GM12878 (cell line): ENCODE data around the gene PRKCG. TPM values are rescaled to one million over a fixed set of nuclear protein-coding genes. Genes with fewer than 3 reads are reported as not detected.

Experiments
- ATAC-seq: fragments of 200-7000 bp; cut with Tn5 transposase; 3 replicates; pipeline ENCODE4 v1.9.1; 2020; ENCODE audit warnings: mild to moderate bottlenecking, moderate library complexity
- BruUV-seq: library from RNA; stranded (reverse); fragments of 400-500 nt; replicated peaks from 2 replicates; lab custom pipeline; 2021; lab: Mats Ljungman, UMichigan
- CTCF ChIA-PET: fragments of 300-600 bp; sonication (Branson Sonifier 250); formaldehyde crosslinking; extraction: SDS; loops from one replicate; lab custom pipeline; 2021; ENCODE audit warnings: inconsistent platforms; lab: Yijun Ruan, JAX
- POLR2A ChIA-PET: fragments of 350-600 bp; formaldehyde crosslinking; extraction: SDS; loops from one replicate; lab custom pipeline; 2021; ENCODE audit warnings: inconsistent platforms; lab: Charles Lee
- RAD21 ChIA-PET: fragments of 300-600 bp; sonication (Branson Sonifier 250); formaldehyde crosslinking; loops from one replicate; lab custom pipeline; 2023; ENCODE audit warnings: antibody characterized with exemption; ENCODE audit not compliant: unreplicated experiment; lab: Charles Lee
- SMC1A ChIA-PET: fragments of 300-600 bp; sonication (Branson Sonifier 250); formaldehyde crosslinking; loops from one replicate; lab custom pipeline; 2023; ENCODE audit not compliant: unreplicated experiment, uncharacterized antibody; lab: Charles Lee
- DNase-seq: peaks from one replicate; pipeline ENCODE4 v3.0.0-alpha.2; 2011; ENCODE audit warnings: low read depth, low spot score
- FAIRE-seq: peaks from 3 replicates; lab custom pipeline; 2011; peaks lifted over from hg19 to GRCh38; lab: Jason Lieb, UNC
- H2AFZ ChIP-seq: 2 replicates; pipeline ENCODE4 v1.6.0; 2011; ENCODE audit warnings: low read depth, low read length, control low read depth; ENCODE audit not compliant: control insufficient read depth
- H3K27ac ChIP-seq: 2 replicates; pipeline ENCODE4 v1.5.1; 2011; ENCODE audit warnings: control low read depth; ENCODE audit not compliant: control insufficient read depth, insufficient read depth
- H3K27me3 ChIP-seq, 2 experiments: replicated peaks in 1 of 2; 2 replicates each; pipeline versions ENCODE4 v1.6.0 to v1.6.1; 2011; ENCODE audit warnings: low read length in 1 of 2; ENCODE audit not compliant: control insufficient read depth in 2 of 2, insufficient read depth in 2 of 2
- H3K36me3 ChIP-seq, 2 experiments: 2 replicates each; pipeline ENCODE4 v1.5.1; 2011; ENCODE audit warnings: low read length in 1 of 2; ENCODE audit not compliant: control insufficient read depth in 2 of 2, insufficient read depth in 2 of 2
- H3K4me1 ChIP-seq: 2 replicates; pipeline ENCODE4 v1.6.1; 2011; ENCODE audit warnings: mild to moderate bottlenecking, low read length, moderate library complexity, mixed read lengths; ENCODE audit not compliant: control insufficient read depth, insufficient read depth
- H3K4me2 ChIP-seq: 2 replicates; pipeline ENCODE4 v1.6.0; 2011; ENCODE audit warnings: control low read depth; ENCODE audit not compliant: control insufficient read depth, insufficient read depth
- H3K4me3 ChIP-seq: fragments of 200-600 bp; sonication (generic); 2 replicates; pipeline ENCODE4 v1.5.1; 2016
- H3K79me2 ChIP-seq: 2 replicates; pipeline ENCODE4 v1.6.0; 2011; ENCODE audit warnings: low read length; ENCODE audit not compliant: control insufficient read depth, insufficient read depth
- H3K9ac ChIP-seq: 2 replicates; pipeline ENCODE4 v1.8.0; 2011; ENCODE audit warnings: low read length, control low read depth, mixed read lengths; ENCODE audit not compliant: control insufficient read depth, insufficient read depth
- H3K9me3 ChIP-seq: replicated peaks from 3 replicates; pipeline ENCODE4 v1.5.1; 2011; ENCODE audit warnings: mild to moderate bottlenecking, low read length; ENCODE audit not compliant: control insufficient read depth, insufficient read depth
- H4K20me1 ChIP-seq: 2 replicates; pipeline ENCODE4 v1.6.0; 2011; ENCODE audit not compliant: control insufficient read depth, insufficient read depth
- ATF7 ChIP-seq: fragments of 450-650 bp; IDR thresholded peaks from 2 replicates; pipeline ENCODE4 v1.6.1; 2016; ENCODE audit warnings: low read depth, mild to moderate bottlenecking
- CBX3 ChIP-seq: fragments of 200-600 bp; sonication (generic); IDR thresholded peaks from 2 replicates; pipeline ENCODE4 v1.6.1; 2016; ENCODE audit warnings: low read depth, borderline replicate concordance
- CTCF ChIP-seq, 3 experiments: IDR thresholded peaks in 2 of 3; conservative IDR thresholded peaks in 1 of 3; 2 replicates each; pipeline ENCODE4 v1.5.1; 2011; ENCODE audit warnings: low read depth in 3 of 3, low read length in 3 of 3, mild to moderate bottlenecking in 3 of 3, control low read depth in 2 of 3, moderate library complexity in 2 of 3, inconsistent platforms in 1 of 3, mixed read lengths in 1 of 3; ENCODE audit not compliant: control insufficient read depth in 2 of 3, insufficient read depth in 1 of 3; ENCODE audit errors: extremely low read depth in 1 of 3
- EED ChIP-seq: sonication (generic); IDR thresholded peaks from 2 replicates; pipeline ENCODE4 v1.6.1; 2016; ENCODE audit warnings: antibody characterized with exemption, low read depth
- ELK1 ChIP-seq: IDR thresholded peaks from 2 replicates; pipeline ENCODE4 v1.6.1; 2012; ENCODE audit warnings: low read depth, low read length, improper control_type of control experiment
- KLF5 ChIP-seq: fragments of 450-650 bp; IDR thresholded peaks from 2 replicates; pipeline ENCODE4 v1.6.1; 2014; ENCODE audit warnings: mild to moderate bottlenecking; ENCODE audit not compliant: partially characterized antibody
- MTA2 ChIP-seq: fragments of 450-650 bp; IDR thresholded peaks from 2 replicates; pipeline ENCODE4 v1.6.1; 2016; ENCODE audit warnings: low read depth, mild to moderate bottlenecking, moderate library complexity
- NFIC ChIP-seq: IDR thresholded peaks from 2 replicates; pipeline ENCODE4 v1.6.1; 2012; ENCODE audit warnings: low read depth, mild to moderate bottlenecking, inconsistent platforms, low read length, moderate library complexity
- PAX5 ChIP-seq: IDR thresholded peaks from 2 replicates; pipeline ENCODE4 v1.6.1; 2011; ENCODE audit warnings: low read depth, low read length, borderline replicate concordance
- PAX8 ChIP-seq: fragments of 450-650 bp; IDR thresholded peaks from 2 replicates; pipeline ENCODE4 v1.6.1; 2017; ENCODE audit warnings: mild to moderate bottlenecking, moderate library complexity
- POLR2AphosphoS2 ChIP-seq: IDR thresholded peaks from 2 replicates; pipeline ENCODE4 v1.6.1; 2011; ENCODE audit warnings: low read depth, mild to moderate bottlenecking, low read length, improper control_type of control experiment, moderate library complexity
- TCF12 ChIP-seq: IDR thresholded peaks from 2 replicates; pipeline ENCODE4 v1.6.1; 2011; ENCODE audit warnings: low read depth, mild to moderate bottlenecking, low read length
- ZSCAN29 ChIP-seq: fragments of 450-650 bp; IDR thresholded peaks from 2 replicates; pipeline ENCODE4 v1.6.1; 2017; ENCODE audit warnings: mild to moderate bottlenecking, moderate library complexity
- WGBS: methylation state at CpG from one replicate; pipeline ENCODE4 v1.1.6; 2016; ENCODE audit warnings: low lambda C conversion rate; ENCODE audit not compliant: insufficient replicate concordance, insufficient coverage; ENCODE audit errors: missing lambda C conversion rate; 5-methylcytosine and 5-hydroxymethylcytosine counted together
- in situ Hi-C: fragments of 300-500 bp; cut with MboI; formaldehyde crosslinking; loops from 9 replicates; pipeline ENCODE4 v1.14.3; 2018; ENCODE audit warnings: mixed read lengths
- intact Hi-C: fragments of 100-400 bp; cut with micrococcal nuclease; formaldehyde crosslinking; loops from one replicate; pipeline ENCODE4 v1.14.2; 2022; ENCODE audit not compliant: unreplicated experiment
- polyA plus RNA-seq, 11 experiments: library from polyadenylated mRNA; depleted of rRNA in 4 of 11; unstranded in 6 of 11; stranded (reverse) in 5 of 11; fragments of >200 nt; fragmentation: Nextera tagmentation in 4 of 11; fragmentation: Illumina TruSeq in 1 of 11; extraction: Ambion mirVana in 4 of 11; extraction: Trizol in 1 of 11; gene quantifications; 1 replicate in 1 of 11; 2 replicates in 10 of 11; pipeline versions ENCODE4 v1.2.1 to v1.2.3, GENCODE V29; 2011 to 2016; ENCODE audit warnings: inconsistent platforms in 2 of 11, missing spikeins in 2 of 11, low read depth in 1 of 11
- total RNA-seq, 4 experiments: library from RNA; depleted of rRNA in 3 of 4; stranded (reverse); fragments of >200 nt in 3 of 4; fragmentation: Illumina TruSeq in 1 of 4; extraction: Trizol in 1 of 4; gene quantifications; 2 replicates each; pipeline versions ENCODE4 v1.2.1 to v1.2.3, GENCODE V29; 2013 to 2021

PRKCG gene
- total and polyA plus RNA-seq, 10 of the 15 experiments (the other 5 are each of a cell fraction or from before 2014, with no cell fraction given) = not detected

- Histone ChIP-seq H3K4me2 (no peak overlapping the region), H3K4me1 (no peaks in the 10 kb centered on the region), H3K4me3 (no peak overlapping the region), H3K9me3 (no peaks in the 10 kb centered on the region), H3K36me3 (no peaks in the 10 kb centered on the region), H3K27ac (no peak overlapping the region), H3K27me3 (no peaks in the 10 kb centered on the region), H3K9ac (no peak overlapping the region), H4K20me1 (no peaks in the 10 kb centered on the region), H3K79me2 (no peaks in the 10 kb centered on the region), H2AFZ (no peak overlapping the region)
- ChIA-PET CTCF (no interaction called here), POLR2A (no interaction called here), SMC1A (no interaction called here), RAD21 (no interaction called here)
- 32% methylated on average over 11 of the region's 11 CpGs for WGBS
- TF ChIP-seq ATF7 (no peak), PAX8 (no peak), PAX5 (no peak), ZSCAN29 (no peak), CBX3 (no peak), EED (no peak), CTCF (IDR thresholded peaks at IDR 0.05 in 2 of 3, conservative IDR thresholded peaks at IDR 0.05 in 1 of 3; ENCODE audit: control insufficient read depth in 2 of 3, extremely low read depth in 1 of 3, insufficient read depth in 1 of 3, low read depth in 3 of 3, low read length in 3 of 3) (no peak), POLR2AphosphoS2 (no peak), TCF12 (no peak), MTA2 (no peak), NFIC (no peak), KLF5 (no peak), ELK1 (no peak)
- in situ Hi-C loops (no loop called here), intact Hi-C loops (no loop called here)
- ATAC-seq = no peak
- FAIRE-seq = no peak
- no TSS peak for BruUV-seq
- DNase-seq = no peak
These were observed 69.4 kb downstream of the PRKCG start for GRCh38 chr19:53951436-53951835.
